Transverse colon (tissue), 4 donors: ENCODE measurements around the gene MARVELD3.

Source experiments
- POLR2A ChIP-seq: fragments of 450-650 bp; IDR thresholded peaks from one replicate; pipeline ENCODE4 v1.6.1; 2016; ENCODE audit warnings: antibody characterized with exemption, mild to moderate bottlenecking, moderate library complexity
- POLR2AphosphoS5 ChIP-seq, 3 donors: sonication (generic); formaldehyde crosslinking; IDR thresholded peaks; one replicate each; pipeline ENCODE4 v1.6.1; 2016; ENCODE audit warnings: antibody characterized with exemption in 3 of 3
- TF ChIP-seq, protein P1 (sequence below), 5 experiments: fragments of 200-600 bp in 3 of 5; fragments of 450-650 bp in 2 of 5; sonication (generic) in 3 of 5; IDR thresholded peaks; 1 replicate in 2 of 5; 2 replicates in 3 of 5; pipeline ENCODE4 v1.5.1; 2016 to 2017; ENCODE audit warnings: antibody characterized with exemption in 5 of 5, inconsistent platforms in 3 of 5, mild to moderate bottlenecking in 2 of 5, moderate library complexity in 1 of 5

DNA sequence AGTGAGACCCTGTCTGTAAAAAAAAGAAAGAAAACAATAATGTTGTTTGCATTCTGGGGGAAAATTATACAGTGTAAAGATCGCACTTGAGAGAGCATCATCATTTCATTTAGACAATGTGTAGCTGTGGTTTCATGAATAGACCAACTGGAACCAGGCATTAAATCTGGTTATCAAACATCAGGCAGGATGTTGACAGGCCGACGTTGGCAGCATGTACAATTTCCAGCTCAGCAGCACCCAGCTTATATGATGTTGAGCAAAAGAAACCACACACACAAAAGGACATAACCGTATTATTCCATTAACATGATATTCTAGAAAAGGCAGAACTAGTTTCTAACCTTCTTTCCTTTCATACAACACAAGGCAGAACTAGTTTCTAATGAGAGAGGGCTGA lies 5.8 kb downstream of the MARVELD3 start:
- TF ChIP-seq, protein P1, sequence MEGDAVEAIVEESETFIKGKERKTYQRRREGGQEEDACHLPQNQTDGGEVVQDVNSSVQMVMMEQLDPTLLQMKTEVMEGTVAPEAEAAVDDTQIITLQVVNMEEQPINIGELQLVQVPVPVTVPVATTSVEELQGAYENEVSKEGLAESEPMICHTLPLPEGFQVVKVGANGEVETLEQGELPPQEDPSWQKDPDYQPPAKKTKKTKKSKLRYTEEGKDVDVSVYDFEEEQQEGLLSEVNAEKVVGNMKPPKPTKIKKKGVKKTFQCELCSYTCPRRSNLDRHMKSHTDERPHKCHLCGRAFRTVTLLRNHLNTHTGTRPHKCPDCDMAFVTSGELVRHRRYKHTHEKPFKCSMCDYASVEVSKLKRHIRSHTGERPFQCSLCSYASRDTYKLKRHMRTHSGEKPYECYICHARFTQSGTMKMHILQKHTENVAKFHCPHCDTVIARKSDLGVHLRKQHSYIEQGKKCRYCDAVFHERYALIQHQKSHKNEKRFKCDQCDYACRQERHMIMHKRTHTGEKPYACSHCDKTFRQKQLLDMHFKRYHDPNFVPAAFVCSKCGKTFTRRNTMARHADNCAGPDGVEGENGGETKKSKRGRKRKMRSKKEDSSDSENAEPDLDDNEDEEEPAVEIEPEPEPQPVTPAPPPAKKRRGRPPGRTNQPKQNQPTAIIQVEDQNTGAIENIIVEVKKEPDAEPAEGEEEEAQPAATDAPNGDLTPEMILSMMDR (IDR thresholded peaks at IDR 0.05) = no peak
- no peak for TF ChIP-seq POLR2AphosphoS5 (IDR thresholded peaks at IDR 0.05)
- no peak for TF ChIP-seq POLR2A
